Measurements from ENCODE around the gene BTBD6.

DNA sequence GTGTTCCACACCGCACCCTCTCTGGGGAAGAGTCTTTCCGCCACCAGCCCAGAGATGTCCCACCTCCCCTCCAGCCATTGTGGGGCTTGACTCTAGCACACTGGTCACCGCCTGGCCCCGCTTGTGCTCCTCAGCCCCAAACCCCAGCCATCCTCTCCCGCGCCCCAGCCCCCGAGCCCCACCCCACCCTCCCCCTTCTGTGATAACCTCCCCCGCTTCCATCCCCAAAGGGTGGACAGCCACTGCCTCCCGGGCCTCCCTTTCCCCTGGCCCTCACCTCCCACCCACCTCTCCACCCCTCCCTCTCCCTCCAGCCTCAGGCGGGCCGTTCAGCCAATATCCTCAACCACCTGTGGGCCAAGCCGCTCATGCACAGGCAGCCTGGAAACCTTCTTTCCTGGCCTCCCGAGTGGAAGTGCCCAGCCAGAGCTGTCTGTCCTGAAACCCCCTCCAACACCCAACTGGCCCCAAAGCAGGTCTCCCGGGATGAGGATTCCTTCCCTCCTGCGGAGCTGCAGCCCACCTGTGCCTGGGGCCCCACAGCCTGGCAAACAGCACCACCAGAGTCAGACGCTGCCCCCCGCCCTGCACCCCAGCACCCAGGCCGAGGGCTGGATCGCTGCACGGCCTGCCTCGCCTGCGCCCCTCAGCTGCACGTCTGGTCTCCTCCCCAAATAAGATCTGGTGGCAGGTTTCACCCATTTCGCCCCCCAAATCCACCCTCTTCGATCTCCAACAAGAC is 40.2 kb upstream of the BTBD6 start:
- TF ChIP-seq TAF1 (IDR thresholded peaks at IDR 0.05; ENCODE audit: borderline replicate concordance, insufficient read depth, low read length) (no peak), POLR2AphosphoS5 (IDR thresholded peaks at IDR 0.05; ENCODE audit: low read depth, low read length) (no peak)
